ENCODE data around the gene TNRC6A. TPM values are rescaled to one million over a fixed set of nuclear protein-coding genes. Genes with fewer than 3 reads are reported as not detected.
A peak's percentile ranks its signal among the peaks of the same experiment; 100 is the strongest.

Gene TNRC6A
- total and polyA plus RNA-seq, 2 experiments from 2014 or later, result 93.1 to 124 TPM

DNA sequence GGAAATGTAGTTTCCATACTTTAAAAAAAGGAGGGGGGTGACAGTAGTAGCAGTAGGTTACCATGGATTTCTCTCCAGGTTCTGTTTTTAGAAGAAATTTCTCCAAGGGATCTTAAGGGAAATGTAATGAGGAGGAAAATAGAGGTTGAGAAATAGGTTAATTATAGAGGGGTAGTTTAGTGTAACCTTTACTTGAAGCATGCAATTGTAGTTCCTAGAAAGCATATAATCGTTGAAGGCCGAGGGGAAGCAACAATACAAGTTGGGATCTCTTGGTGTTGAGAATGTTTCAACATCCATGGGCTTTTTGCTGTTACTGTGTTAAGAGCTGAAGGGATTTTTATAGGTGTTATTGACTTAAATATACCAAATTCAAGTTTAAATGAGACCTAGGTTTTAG, 25.1 kb downstream of the TNRC6A start:
- Histone ChIP-seq H3K4me1 (ENCODE audit: insufficient read depth) (peaks cover 53% of the 10 kb centered on the region), H3K4me2 (no peak overlapping the region), H3K36me3 (ENCODE audit: insufficient read depth) (peaks cover 3% of the 10 kb centered on the region; the same call in 1 of the 2 replicates), H3K79me2 (replicated peaks; ENCODE audit: insufficient read depth) (peaks cover 100% of the 10 kb centered on the region), H3K27me3 (ENCODE audit: insufficient read depth) (no peaks in the 10 kb centered on the region), H3F3A (replicated peaks; ENCODE audit: low read depth) (no peaks in the 10 kb centered on the region), H2AFZ (no peak overlapping the region), H3K4me3 (no peak overlapping the region), H4K20me1 (replicated peaks; ENCODE audit: insufficient read depth) (peaks cover 96% of the 10 kb centered on the region), H3K9me2 (ENCODE audit: insufficient read depth) (no peaks in the 10 kb centered on the region), H3K27ac (ENCODE audit: low read depth) (0 out of 2 replicates have a peak overlapping the region, but pooled peaks have one; percentile 2)
- DNase-seq (ENCODE audit: low spot score), result no peak
- TF ChIP-seq ZNF331 (CRISPR knock-in tag; IDR thresholded peaks at IDR 0.05; ENCODE audit: low read depth), result no peak
- TF ChIP-seq REST (IDR thresholded peaks at IDR 0.05; ENCODE audit: unreplicated experiment), result no peak
- Mint-ChIP-seq H3K27me3 (ENCODE audit: insufficient read depth, low read depth, poor library complexity) (no peaks in the 10 kb centered on the region), H3K9me3 (no peaks in the 10 kb centered on the region), H3K36me3 (ENCODE audit: low read depth) (no peaks in the 10 kb centered on the region; the same call in 2 of the 3 replicates), H3K4me1 (peaks cover 41% of the 10 kb centered on the region), H3K27ac (no peak overlapping the region), H3K4me3 (no peak overlapping the region)
- ATAC-seq, result no peak

DNA sequence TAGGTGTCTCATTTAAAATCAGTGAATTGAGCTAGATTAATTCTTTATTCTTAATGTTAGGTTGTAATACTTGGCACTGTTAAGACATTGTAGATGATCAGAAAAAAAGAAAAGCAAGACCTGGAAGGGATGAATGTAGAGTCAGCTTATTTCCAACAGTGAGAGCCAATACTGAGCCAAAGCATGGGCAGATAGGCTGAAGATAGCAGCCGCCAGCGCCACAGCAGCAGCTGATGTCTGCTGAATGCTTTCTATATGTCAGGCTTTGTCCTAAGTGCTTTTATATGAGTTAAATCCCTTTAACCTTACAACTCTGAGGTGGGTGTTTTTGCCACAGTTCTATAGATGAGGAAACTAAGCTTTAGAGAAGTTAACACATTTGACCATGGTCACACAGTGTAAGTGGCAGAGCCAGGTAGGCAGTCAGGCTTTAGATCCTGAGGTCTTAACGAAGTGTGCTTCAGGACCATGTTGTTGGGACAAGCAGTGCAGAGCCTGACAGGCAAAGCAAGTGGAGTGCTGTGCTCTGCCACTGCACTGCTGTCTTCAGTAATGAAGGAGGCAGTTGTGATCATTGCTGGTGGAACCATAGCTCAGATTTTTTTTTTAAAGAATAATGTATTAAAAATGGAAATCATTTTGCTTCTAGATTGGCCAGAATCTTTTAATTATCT, 25.9 kb downstream of the TNRC6A start:
- Histone ChIP-seq H3K4me1 (ENCODE audit: insufficient read depth) (peaks cover 50% of the 10 kb centered on the region), H3K27me3 (ENCODE audit: insufficient read depth) (no peaks in the 10 kb centered on the region), H3K4me3 (no peak overlapping the region), H3K9me2 (ENCODE audit: insufficient read depth) (no peaks in the 10 kb centered on the region), H3K79me2 (replicated peaks; ENCODE audit: insufficient read depth) (peaks cover 100% of the 10 kb centered on the region), H3K36me3 (ENCODE audit: insufficient read depth) (peaks cover 3% of the 10 kb centered on the region; the same call in 1 of the 2 replicates), H3F3A (replicated peaks; ENCODE audit: low read depth) (no peaks in the 10 kb centered on the region), H2AFZ (no peak overlapping the region), H3K27ac (ENCODE audit: low read depth) (peak overlapping the region; percentile 47), H4K20me1 (replicated peaks; ENCODE audit: insufficient read depth) (peaks cover 95% of the 10 kb centered on the region), H3K4me2 (no peak overlapping the region)
- Mint-ChIP-seq H3K27ac (no peak overlapping the region), H3K4me3 (no peak overlapping the region), H3K4me1 (peaks cover 40% of the 10 kb centered on the region), H3K27me3 (ENCODE audit: insufficient read depth, low read depth, poor library complexity) (no peaks in the 10 kb centered on the region), H3K9me3 (no peaks in the 10 kb centered on the region), H3K36me3 (ENCODE audit: low read depth) (no peaks in the 10 kb centered on the region; the same call in 2 of the 3 replicates)
- ATAC-seq (peak; percentile 59), DNase-seq (ENCODE audit: low spot score) (no peak)
- no peak for TF ChIP-seq EZH2phosphoT487 (IDR thresholded peaks at IDR 0.05; ENCODE audit: unreplicated experiment)
- TF ChIP-seq STAT1 (IDR thresholded peaks at IDR 0.05; ENCODE audit: unreplicated experiment), result no peak
- no peak for TF ChIP-seq REST (IDR thresholded peaks at IDR 0.05; ENCODE audit: unreplicated experiment)
- TF ChIP-seq, protein P1, sequence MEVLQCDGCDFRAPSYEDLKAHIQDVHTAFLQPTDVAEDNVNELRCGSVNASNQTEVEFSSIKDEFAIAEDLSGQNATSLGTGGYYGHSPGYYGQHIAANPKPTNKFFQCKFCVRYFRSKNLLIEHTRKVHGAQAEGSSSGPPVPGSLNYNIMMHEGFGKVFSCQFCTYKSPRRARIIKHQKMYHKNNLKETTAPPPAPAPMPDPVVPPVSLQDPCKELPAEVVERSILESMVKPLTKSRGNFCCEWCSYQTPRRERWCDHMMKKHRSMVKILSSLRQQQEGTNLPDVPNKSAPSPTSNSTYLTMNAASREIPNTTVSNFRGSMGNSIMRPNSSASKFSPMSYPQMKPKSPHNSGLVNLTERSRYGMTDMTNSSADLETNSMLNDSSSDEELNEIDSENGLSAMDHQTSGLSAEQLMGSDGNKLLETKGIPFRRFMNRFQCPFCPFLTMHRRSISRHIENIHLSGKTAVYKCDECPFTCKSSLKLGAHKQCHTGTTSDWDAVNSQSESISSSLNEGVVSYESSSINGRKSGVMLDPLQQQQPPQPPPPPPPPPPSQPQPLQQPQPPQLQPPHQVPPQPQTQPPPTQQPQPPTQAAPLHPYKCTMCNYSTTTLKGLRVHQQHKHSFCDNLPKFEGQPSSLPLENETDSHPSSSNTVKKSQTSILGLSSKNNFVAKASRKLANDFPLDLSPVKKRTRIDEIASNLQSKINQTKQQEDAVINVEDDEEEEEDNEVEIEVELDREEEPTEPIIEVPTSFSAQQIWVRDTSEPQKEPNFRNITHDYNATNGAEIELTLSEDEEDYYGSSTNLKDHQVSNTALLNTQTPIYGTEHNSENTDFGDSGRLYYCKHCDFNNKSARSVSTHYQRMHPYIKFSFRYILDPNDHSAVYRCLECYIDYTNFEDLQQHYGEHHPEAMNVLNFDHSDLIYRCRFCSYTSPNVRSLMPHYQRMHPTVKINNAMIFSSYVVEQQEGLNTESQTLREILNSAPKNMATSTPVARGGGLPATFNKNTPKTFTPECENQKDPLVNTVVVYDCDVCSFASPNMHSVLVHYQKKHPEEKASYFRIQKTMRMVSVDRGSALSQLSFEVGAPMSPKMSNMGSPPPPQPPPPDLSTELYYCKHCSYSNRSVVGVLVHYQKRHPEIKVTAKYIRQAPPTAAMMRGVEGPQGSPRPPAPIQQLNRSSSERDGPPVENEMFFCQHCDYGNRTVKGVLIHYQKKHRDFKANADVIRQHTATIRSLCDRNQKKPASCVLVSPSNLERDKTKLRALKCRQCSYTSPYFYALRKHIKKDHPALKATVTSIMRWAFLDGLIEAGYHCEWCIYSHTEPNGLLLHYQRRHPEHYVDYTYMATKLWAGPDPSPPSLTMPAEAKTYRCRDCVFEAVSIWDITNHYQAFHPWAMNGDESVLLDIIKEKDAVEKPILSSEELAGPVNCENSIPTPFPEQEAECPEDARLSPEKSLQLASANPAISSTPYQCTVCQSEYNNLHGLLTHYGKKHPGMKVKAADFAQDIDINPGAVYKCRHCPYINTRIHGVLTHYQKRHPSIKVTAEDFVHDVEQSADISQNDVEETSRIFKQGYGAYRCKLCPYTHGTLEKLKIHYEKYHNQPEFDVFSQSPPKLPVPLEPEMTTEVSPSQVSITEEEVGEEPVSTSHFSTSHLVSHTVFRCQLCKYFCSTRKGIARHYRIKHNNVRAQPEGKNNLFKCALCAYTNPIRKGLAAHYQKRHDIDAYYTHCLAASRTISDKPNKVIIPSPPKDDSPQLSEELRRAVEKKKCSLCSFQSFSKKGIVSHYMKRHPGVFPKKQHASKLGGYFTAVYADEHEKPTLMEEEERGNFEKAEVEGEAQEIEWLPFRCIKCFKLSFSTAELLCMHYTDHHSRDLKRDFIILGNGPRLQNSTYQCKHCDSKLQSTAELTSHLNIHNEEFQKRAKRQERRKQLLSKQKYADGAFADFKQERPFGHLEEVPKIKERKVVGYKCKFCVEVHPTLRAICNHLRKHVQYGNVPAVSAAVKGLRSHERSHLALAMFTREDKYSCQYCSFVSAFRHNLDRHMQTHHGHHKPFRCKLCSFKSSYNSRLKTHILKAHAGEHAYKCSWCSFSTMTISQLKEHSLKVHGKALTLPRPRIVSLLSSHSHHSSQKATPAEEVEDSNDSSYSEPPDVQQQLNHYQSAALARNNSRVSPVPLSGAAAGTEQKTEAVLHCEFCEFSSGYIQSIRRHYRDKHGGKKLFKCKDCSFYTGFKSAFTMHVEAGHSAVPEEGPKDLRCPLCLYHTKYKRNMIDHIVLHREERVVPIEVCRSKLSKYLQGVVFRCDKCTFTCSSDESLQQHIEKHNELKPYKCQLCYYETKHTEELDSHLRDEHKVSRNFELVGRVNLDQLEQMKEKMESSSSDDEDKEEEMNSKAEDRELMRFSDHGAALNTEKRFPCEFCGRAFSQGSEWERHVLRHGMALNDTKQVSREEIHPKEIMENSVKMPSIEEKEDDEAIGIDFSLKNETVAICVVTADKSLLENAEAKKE (CRISPR knock-in tag; IDR thresholded peaks at IDR 0.05), result no peak
- no peak for TF ChIP-seq NANOG (IDR thresholded peaks at IDR 0.05; ENCODE audit: borderline replicate concordance)
- no peak for TF ChIP-seq EZH2 (IDR thresholded peaks at IDR 0.05; ENCODE audit: low read depth, unreplicated experiment)
